ENCODE results near the gene LMO1.

Gene LMO1

DNA sequence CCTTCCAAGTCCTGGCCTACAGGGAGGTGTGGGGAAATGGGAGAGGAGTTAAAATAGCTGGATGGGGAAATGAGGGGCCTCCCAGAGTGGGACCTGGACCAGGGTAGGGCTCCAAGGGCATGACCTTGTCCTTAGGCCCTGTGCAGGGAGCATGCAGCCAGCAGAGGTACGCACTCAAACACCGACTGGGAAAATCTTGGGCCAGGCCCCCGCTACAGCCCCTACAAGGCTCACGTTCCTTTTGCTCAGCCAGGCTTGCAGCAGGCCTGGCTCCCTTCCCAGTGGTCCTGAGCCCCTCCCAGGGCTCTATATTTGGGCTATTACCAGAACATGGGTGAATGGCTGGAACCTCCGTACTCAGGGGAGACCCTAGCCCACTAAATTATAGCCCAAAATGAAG is 31.3 kb downstream of the LMO1 start:
- Histone ChIP-seq H3K9me3 (no peaks in the 10 kb centered on the region), H3K36me3 (no peaks in the 10 kb centered on the region), H3K4me3 (no peak overlapping the region), H3K4me1 (peaks cover 0 to 8% (median 0%) of the 10 kb centered on the region in 4 donors), H3K27ac (no peak overlapping the region), H3K27me3 (peaks cover 0 to 19% of the 10 kb centered on the region in 2 donors)
- TF ChIP-seq, protein P1, sequence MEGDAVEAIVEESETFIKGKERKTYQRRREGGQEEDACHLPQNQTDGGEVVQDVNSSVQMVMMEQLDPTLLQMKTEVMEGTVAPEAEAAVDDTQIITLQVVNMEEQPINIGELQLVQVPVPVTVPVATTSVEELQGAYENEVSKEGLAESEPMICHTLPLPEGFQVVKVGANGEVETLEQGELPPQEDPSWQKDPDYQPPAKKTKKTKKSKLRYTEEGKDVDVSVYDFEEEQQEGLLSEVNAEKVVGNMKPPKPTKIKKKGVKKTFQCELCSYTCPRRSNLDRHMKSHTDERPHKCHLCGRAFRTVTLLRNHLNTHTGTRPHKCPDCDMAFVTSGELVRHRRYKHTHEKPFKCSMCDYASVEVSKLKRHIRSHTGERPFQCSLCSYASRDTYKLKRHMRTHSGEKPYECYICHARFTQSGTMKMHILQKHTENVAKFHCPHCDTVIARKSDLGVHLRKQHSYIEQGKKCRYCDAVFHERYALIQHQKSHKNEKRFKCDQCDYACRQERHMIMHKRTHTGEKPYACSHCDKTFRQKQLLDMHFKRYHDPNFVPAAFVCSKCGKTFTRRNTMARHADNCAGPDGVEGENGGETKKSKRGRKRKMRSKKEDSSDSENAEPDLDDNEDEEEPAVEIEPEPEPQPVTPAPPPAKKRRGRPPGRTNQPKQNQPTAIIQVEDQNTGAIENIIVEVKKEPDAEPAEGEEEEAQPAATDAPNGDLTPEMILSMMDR (IDR thresholded peaks at IDR 0.05): no peak
- intact Hi-C loops (cut with DNase I; ENCODE audit: low total_unique reads): no loop called here
- DNase-seq: no peak

DNA sequence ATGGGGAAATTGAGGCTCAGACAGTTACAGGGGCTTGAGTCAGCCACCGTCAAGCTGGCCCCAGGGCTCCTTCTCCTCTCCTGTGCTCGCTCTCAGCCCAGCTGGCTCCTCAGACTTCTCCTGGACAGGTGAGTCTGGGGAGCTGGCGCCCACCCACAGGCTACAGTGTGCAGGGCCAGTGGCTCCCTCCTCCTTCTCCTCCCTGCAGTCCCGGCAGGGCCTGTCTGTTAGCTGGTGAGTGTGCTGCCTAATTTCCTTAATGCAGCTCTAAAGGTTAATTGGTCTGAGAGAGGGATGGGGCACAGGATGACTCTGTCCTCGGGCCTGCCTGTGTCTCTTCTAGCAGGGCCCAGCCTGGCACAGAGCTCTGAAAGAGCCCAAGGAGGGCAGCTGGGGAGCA is 31.7 kb downstream of the LMO1 start:
- Histone ChIP-seq H3K27ac (no peak overlapping the region), H3K9me3 (no peaks in the 10 kb centered on the region), H3K36me3 (no peaks in the 10 kb centered on the region), H3K4me3 (no peak overlapping the region), H3K4me1 (peaks cover 0 to 8% (median 0%) of the 10 kb centered on the region in 4 donors), H3K27me3 (peaks cover 0 to 19% of the 10 kb centered on the region in 2 donors)
- intact Hi-C loops (cut with DNase I; ENCODE audit: low total_unique reads): no loop called here
- TF ChIP-seq, protein P1 (IDR thresholded peaks at IDR 0.05): no peak
- no peak for DNase-seq

DNA sequence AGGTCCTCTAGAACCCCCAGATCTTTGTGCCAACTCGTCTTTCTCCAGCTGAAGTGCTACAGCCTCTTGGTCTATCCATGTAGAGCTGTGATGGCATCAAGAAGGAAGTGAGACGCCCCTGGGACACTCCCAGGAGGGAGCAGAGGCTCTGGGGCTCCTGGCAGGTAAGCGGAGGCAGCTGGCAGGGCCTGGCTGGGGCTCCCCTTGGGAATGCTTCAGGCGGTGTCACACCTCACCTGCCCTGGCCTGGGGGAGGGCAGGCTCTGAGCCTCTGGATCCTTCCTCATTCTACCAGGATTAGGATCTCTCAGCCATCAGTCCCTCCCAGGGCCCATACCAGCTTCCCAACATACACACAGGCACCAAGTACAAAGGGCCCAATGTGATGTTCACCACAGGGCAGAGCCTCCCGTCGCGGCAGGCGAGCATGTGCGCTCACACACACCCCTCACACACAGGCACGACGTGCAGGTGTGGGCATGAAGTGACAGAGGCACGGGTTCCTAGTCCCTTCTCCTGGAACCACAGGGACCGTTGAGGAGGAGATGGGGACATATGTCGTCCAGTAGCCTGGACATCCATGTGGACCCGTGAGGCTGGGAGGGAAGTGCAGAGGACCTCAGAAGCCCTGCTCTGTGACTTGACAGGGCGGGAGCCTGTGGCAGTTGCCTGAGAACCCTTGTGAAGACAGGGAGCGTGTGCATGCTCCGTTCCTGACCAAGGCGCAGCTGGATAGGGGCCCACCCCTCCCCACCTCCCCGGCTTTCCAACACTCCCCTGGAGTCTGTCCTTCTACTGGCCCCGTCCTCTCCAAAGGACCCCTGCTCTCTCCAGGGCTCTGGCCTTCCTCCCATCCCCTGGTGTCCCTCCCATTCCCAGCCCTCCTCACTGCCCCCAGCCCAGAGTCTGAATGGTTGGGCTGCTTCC is 32.5 kb downstream of the LMO1 start:
- Histone ChIP-seq H3K4me1 (peaks cover 0 to 8% (median 0%) of the 10 kb centered on the region in 4 donors), H3K4me3 (no peak overlapping the region), H3K27me3 (peaks cover 0 to 19% of the 10 kb centered on the region in 2 donors), H3K27ac (no peak overlapping the region), H3K9me3 (no peaks in the 10 kb centered on the region), H3K36me3 (no peaks in the 10 kb centered on the region)
- intact Hi-C loops (cut with DNase I; ENCODE audit: low total_unique reads): no loop called here
- TF ChIP-seq, protein P1 (IDR thresholded peaks at IDR 0.05): no peak
- DNase-seq: no peak

DNA sequence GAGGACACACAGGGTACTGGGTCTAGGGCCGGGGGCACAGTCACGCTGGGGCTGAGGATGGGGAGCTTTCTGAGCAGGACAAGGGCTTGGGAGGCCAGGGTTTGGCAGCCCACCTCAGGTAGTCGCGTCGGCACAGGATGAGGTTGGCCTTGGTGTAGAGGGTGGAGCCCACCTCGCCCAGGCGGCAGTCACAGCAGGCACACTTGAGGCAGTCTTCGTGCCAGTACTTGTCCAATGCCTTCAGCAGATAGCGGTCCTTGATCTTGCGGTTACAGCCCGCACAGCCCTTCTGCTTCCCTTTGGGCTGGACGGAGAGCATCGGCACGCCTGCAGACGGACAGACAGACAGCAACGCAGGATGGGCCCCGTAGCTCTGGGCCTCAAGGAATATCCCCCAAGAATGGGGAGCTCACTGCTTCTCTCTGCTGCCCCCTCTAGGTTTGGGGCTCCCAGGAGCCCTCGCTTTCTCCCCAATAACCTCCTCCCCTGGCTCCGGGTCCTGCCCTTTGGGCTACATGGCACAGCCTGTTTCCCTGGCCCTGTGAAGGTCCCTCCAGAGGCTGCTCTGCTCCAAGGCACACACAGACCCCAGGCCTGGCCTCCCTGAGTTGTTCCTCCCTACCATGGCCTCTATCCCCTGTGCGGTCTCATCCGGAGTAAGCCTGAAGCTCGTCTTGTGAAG is 33.4 kb downstream of the LMO1 start:
- TF ChIP-seq, protein P1 (IDR thresholded peaks at IDR 0.05): no peak
- no peak for DNase-seq
- Histone ChIP-seq H3K27me3 (peaks cover 0 to 19% of the 10 kb centered on the region in 2 donors), H3K9me3 (no peaks in the 10 kb centered on the region), H3K27ac (no peak overlapping the region), H3K4me1 (peaks cover 0 to 8% (median 2%) of the 10 kb centered on the region in 4 donors), H3K36me3 (no peaks in the 10 kb centered on the region), H3K4me3 (no peak overlapping the region)
- intact Hi-C loops (cut with DNase I; ENCODE audit: low total_unique reads): no loop called here

DNA sequence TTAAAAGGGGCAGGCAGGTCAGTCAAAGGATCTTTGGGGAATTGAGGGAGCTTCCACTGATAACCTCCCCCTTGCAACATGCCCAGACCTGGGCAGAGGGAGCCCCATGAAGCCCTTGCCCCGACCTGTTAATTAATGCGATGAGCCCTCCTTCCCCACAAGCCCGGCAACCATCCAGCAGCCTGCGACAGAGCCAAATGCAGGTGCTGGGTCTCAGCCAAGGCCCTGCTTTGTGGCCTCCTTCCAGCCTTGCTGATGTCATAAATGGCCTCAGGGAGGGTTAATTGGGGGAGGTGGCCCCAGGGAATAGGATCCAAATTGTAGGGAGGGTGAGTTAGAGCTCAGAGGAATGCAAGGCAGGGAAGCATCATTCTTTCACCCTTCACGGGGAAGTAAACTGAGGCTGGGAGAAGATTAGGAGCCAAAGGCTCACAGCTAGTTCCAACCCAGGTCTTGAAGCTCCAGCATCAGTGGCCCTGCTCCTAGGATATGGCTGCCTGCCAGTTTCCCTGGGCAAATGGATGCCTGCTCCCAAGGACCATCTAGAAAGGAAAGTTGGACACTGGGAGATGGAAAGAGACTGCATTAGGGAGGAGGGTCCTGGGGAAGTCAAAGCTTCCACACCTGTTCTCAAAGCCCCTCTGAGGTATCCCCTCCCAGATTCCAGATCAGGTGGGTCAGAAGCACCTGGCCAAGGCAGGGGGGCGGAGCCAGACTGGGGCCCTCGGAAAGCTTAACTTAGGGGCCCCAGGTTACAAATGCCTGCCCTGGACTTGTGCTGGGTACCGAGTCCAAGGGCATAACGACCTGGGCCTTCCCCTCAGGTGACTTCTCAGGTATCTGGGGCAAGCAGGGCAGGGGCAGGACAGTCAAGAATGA is 34.1 kb downstream of the LMO1 start:
- TF ChIP-seq, protein P1 (IDR thresholded peaks at IDR 0.05): no peak
- no peak for DNase-seq

More for the DNA sequence above, 34.1 kb downstream of the LMO1 start:
- no peaks in the 10 kb centered on the region for H3K9me3 ChIP-seq
- H3K4me1 ChIP-seq: peaks cover 0 to 8% (median 2%) of the 10 kb centered on the region in 4 donors
- intact Hi-C loops (cut with DNase I; ENCODE audit: low total_unique reads): loop anchor here (2.0 kb wide), 1 partner anchor 339 kb away; no protein-coding TSS in a partner anchor
- peaks cover 0 to 22% of the 10 kb centered on the region in 2 donors for H3K27me3 ChIP-seq
- H3K27ac ChIP-seq: no peak overlapping the region
- no peak overlapping the region for H3K4me3 ChIP-seq
- no peaks in the 10 kb centered on the region for H3K36me3 ChIP-seq

All from tibial artery (tissue), 4 donors.